GM12878 (cell line): ENCODE data around the gene RREB1. TPM values are rescaled to one million over a fixed set of nuclear protein-coding genes. Genes with fewer than 3 reads are reported as not detected.

Source experiments
- ATAC-seq: fragments of 200-7000 bp; cut with Tn5 transposase; 3 replicates; pipeline ENCODE4 v1.9.1; 2020; ENCODE audit warnings: mild to moderate bottlenecking, moderate library complexity
- BruUV-seq: library from RNA; stranded (reverse); fragments of 400-500 nt; replicated peaks from 2 replicates; lab custom pipeline; 2021; lab: Mats Ljungman, UMichigan
- CTCF ChIA-PET: fragments of 300-600 bp; sonication (Branson Sonifier 250); formaldehyde crosslinking; extraction: SDS; loops from one replicate; lab custom pipeline; 2021; ENCODE audit warnings: inconsistent platforms; lab: Yijun Ruan, JAX
- POLR2A ChIA-PET: fragments of 350-600 bp; formaldehyde crosslinking; extraction: SDS; loops from one replicate; lab custom pipeline; 2021; ENCODE audit warnings: inconsistent platforms; lab: Charles Lee
- RAD21 ChIA-PET: fragments of 300-600 bp; sonication (Branson Sonifier 250); formaldehyde crosslinking; loops from one replicate; lab custom pipeline; 2023; ENCODE audit warnings: antibody characterized with exemption; ENCODE audit not compliant: unreplicated experiment; lab: Charles Lee
- SMC1A ChIA-PET: fragments of 300-600 bp; sonication (Branson Sonifier 250); formaldehyde crosslinking; loops from one replicate; lab custom pipeline; 2023; ENCODE audit not compliant: unreplicated experiment, uncharacterized antibody; lab: Charles Lee
- DNase-seq: peaks from one replicate; pipeline ENCODE4 v3.0.0-alpha.2; 2011; ENCODE audit warnings: low read depth, low spot score
- FAIRE-seq: peaks from 3 replicates; lab custom pipeline; 2011; peaks lifted over from hg19 to GRCh38; lab: Jason Lieb, UNC
- H2AFZ ChIP-seq: 2 replicates; pipeline ENCODE4 v1.6.0; 2011; ENCODE audit warnings: low read depth, low read length, control low read depth; ENCODE audit not compliant: control insufficient read depth
- H3K27ac ChIP-seq: 2 replicates; pipeline ENCODE4 v1.5.1; 2011; ENCODE audit warnings: control low read depth; ENCODE audit not compliant: control insufficient read depth, insufficient read depth
- H3K27me3 ChIP-seq, 2 experiments: replicated peaks in 1 of 2; 2 replicates each; pipeline versions ENCODE4 v1.6.0 to v1.6.1; 2011; ENCODE audit warnings: low read length in 1 of 2; ENCODE audit not compliant: control insufficient read depth in 2 of 2, insufficient read depth in 2 of 2
- H3K36me3 ChIP-seq, 2 experiments: 2 replicates each; pipeline ENCODE4 v1.5.1; 2011; ENCODE audit warnings: low read length in 1 of 2; ENCODE audit not compliant: control insufficient read depth in 2 of 2, insufficient read depth in 2 of 2
- H3K4me1 ChIP-seq: 2 replicates; pipeline ENCODE4 v1.6.1; 2011; ENCODE audit warnings: mild to moderate bottlenecking, low read length, moderate library complexity, mixed read lengths; ENCODE audit not compliant: control insufficient read depth, insufficient read depth
- H3K4me2 ChIP-seq: 2 replicates; pipeline ENCODE4 v1.6.0; 2011; ENCODE audit warnings: control low read depth; ENCODE audit not compliant: control insufficient read depth, insufficient read depth
- H3K4me3 ChIP-seq: fragments of 200-600 bp; sonication (generic); 2 replicates; pipeline ENCODE4 v1.5.1; 2016
- H3K79me2 ChIP-seq: 2 replicates; pipeline ENCODE4 v1.6.0; 2011; ENCODE audit warnings: low read length; ENCODE audit not compliant: control insufficient read depth, insufficient read depth
- H3K9ac ChIP-seq: 2 replicates; pipeline ENCODE4 v1.8.0; 2011; ENCODE audit warnings: low read length, control low read depth, mixed read lengths; ENCODE audit not compliant: control insufficient read depth, insufficient read depth
- H3K9me3 ChIP-seq: replicated peaks from 3 replicates; pipeline ENCODE4 v1.5.1; 2011; ENCODE audit warnings: mild to moderate bottlenecking, low read length; ENCODE audit not compliant: control insufficient read depth, insufficient read depth
- H4K20me1 ChIP-seq: 2 replicates; pipeline ENCODE4 v1.6.0; 2011; ENCODE audit not compliant: control insufficient read depth, insufficient read depth
- BMI1 ChIP-seq: fragments of 450-650 bp; IDR thresholded peaks from 2 replicates; pipeline ENCODE4 v1.6.1; 2016; ENCODE audit warnings: mild to moderate bottlenecking, moderate library complexity, borderline replicate concordance
- CEBPZ ChIP-seq: fragments of 150-350 bp; IDR thresholded peaks from 2 replicates; pipeline ENCODE4 v1.6.1; 2016; ENCODE audit warnings: low read depth, low read length
- E4F1 ChIP-seq: fragments of 450-650 bp; IDR thresholded peaks from 2 replicates; pipeline ENCODE4 v1.6.1; 2018; ENCODE audit warnings: borderline replicate concordance, mild to moderate bottlenecking; ENCODE audit not compliant: partially characterized antibody
- LARP7 ChIP-seq: fragments of 450-650 bp; IDR thresholded peaks from 2 replicates; pipeline ENCODE4 v1.6.1; 2017; ENCODE audit warnings: mild to moderate bottlenecking
- NR2F1 ChIP-seq: fragments of 450-650 bp; conservative IDR thresholded peaks from 2 replicates; pipeline ENCODE4 v1.6.1; 2017; ENCODE audit warnings: mild to moderate bottlenecking
- TAF1 ChIP-seq: IDR thresholded peaks from 2 replicates; pipeline ENCODE4 v1.6.1; 2011; ENCODE audit warnings: mild to moderate bottlenecking, low read depth, low read length, borderline replicate concordance
- TCF12 ChIP-seq: IDR thresholded peaks from 2 replicates; pipeline ENCODE4 v1.6.1; 2011; ENCODE audit warnings: low read depth, mild to moderate bottlenecking, low read length
- WGBS: methylation state at CpG from one replicate; pipeline ENCODE4 v1.1.6; 2016; ENCODE audit warnings: low lambda C conversion rate; ENCODE audit not compliant: insufficient replicate concordance, insufficient coverage; ENCODE audit errors: missing lambda C conversion rate; 5-methylcytosine and 5-hydroxymethylcytosine counted together
- in situ Hi-C: fragments of 300-500 bp; cut with MboI; formaldehyde crosslinking; loops from 9 replicates; pipeline ENCODE4 v1.14.3; 2018; ENCODE audit warnings: mixed read lengths
- intact Hi-C: fragments of 100-400 bp; cut with micrococcal nuclease; formaldehyde crosslinking; loops from one replicate; pipeline ENCODE4 v1.14.2; 2022; ENCODE audit not compliant: unreplicated experiment
- polyA plus RNA-seq, 11 experiments: library from polyadenylated mRNA; depleted of rRNA in 4 of 11; unstranded in 6 of 11; stranded (reverse) in 5 of 11; fragments of >200 nt; fragmentation: Nextera tagmentation in 4 of 11; fragmentation: Illumina TruSeq in 1 of 11; extraction: Ambion mirVana in 4 of 11; extraction: Trizol in 1 of 11; gene quantifications; 1 replicate in 1 of 11; 2 replicates in 10 of 11; pipeline versions ENCODE4 v1.2.1 to v1.2.3, GENCODE V29; 2011 to 2016; ENCODE audit warnings: inconsistent platforms in 2 of 11, missing spikeins in 2 of 11, low read depth in 1 of 11
- total RNA-seq, 4 experiments: library from RNA; depleted of rRNA in 3 of 4; stranded (reverse); fragments of >200 nt in 3 of 4; fragmentation: Illumina TruSeq in 1 of 4; extraction: Trizol in 1 of 4; gene quantifications; 2 replicates each; pipeline versions ENCODE4 v1.2.1 to v1.2.3, GENCODE V29; 2013 to 2021

The RREB1 gene
- total and polyA plus RNA-seq, 10 of the 15 experiments (the other 5 are each of a cell fraction or from before 2014, with no cell fraction given) = 1.9 to 30.3 (median 8.6) TPM

GRCh38 chr6:7190791-7191190 lies 83.0 kb downstream of the RREB1 start (continued):
- TF ChIP-seq CEBPZ = no peak

GRCh38 chr6:7193122-7193521 lies 85.4 kb downstream of the RREB1 start:
- ChIA-PET CTCF (no interaction called here), RAD21 (no interaction called here), SMC1A (interaction anchor here (0.8 to 1.2 kb wide), 2 partner anchors 16 to 39 kb away, joined by 3 to 4 read pairs; no protein-coding TSS in a partner anchor)
- ATAC-seq = no peak
- H3K36me3 ChIP-seq = peaks cover 10 to 50% of the 10 kb centered on the region in 2 experiments
- H3K4me1 ChIP-seq = peaks cover 10% of the 10 kb centered on the region
- FAIRE-seq = no peak
- H3K4me3 ChIP-seq = no peak overlapping the region
- no TSS peak for BruUV-seq
- intact Hi-C loops (no loop called here), in situ Hi-C loops (no loop called here)
- no peaks in the 10 kb centered on the region for H3K27me3 ChIP-seq
- no peak overlapping the region for H3K27ac ChIP-seq
- no peak overlapping the region for H3K4me2 ChIP-seq
- no peaks in the 10 kb centered on the region for H4K20me1 ChIP-seq
- H3K9ac ChIP-seq = no peak overlapping the region
- no peak for DNase-seq
- H3K9me3 ChIP-seq = no peaks in the 10 kb centered on the region
- H3K79me2 ChIP-seq = peaks cover 2% of the 10 kb centered on the region
- no peak for TF ChIP-seq LARP7
- TF ChIP-seq E4F1 = no peak
- TF ChIP-seq TAF1 = no peak
- TF ChIP-seq TCF12 = no peak
- no peak for TF ChIP-seq NR2F1
- no peak for TF ChIP-seq BMI1
- TF ChIP-seq, all 136 proteins: peak for 0
- WGBS = 100% methylated on average over 2 of the region's 2 CpGs
- H2AFZ ChIP-seq = no peak overlapping the region
- POLR2A ChIA-PET = no interaction called here
